HEK293 (cell line): ENCODE results near the gene SLC9C2.
A peak's percentile ranks its signal among the peaks of the same experiment; 100 is the strongest.

Source experiments
- CTCF ChIA-PET: fragments of 350-600 bp; formaldehyde crosslinking; extraction: SDS; loops from one replicate; lab custom pipeline; 2021; ENCODE audit warnings: antibody characterized with exemption; lab: Yijun Ruan, JAX
- POLR2A ChIA-PET: fragments of 300-600 bp; formaldehyde crosslinking; extraction: SDS; loops from one replicate; lab custom pipeline; 2020; ENCODE audit warnings: antibody characterized with exemption, inconsistent platforms; lab: Yijun Ruan, JAX
- H3K27ac ChIP-seq: fragments of 200-500 bp; sonication (Bioruptor generic); 2 replicates; pipeline ENCODE4 v1.5.1; 2014; ENCODE audit warnings: low read depth, low read length, control low read depth, inconsistent platforms; ENCODE audit errors: extremely low read depth
- H3K36me3 ChIP-seq, 2 experiments: fragments of 200-500 bp in 1 of 2; sonication (Bioruptor generic) in 1 of 2; 1 replicate in 1 of 2; 2 replicates in 1 of 2; pipeline ENCODE4 v1.5.1; 2014 to 2017; ENCODE audit warnings: inconsistent platforms in 2 of 2, low read length in 2 of 2; ENCODE audit not compliant: control insufficient read depth in 2 of 2, insufficient read depth in 1 of 2
- H3K4me1 ChIP-seq: fragments of 200-500 bp; sonication (Bioruptor generic); 2 replicates; pipeline ENCODE4 v1.5.1; 2014; ENCODE audit warnings: mild to moderate bottlenecking, low read length, inconsistent platforms; ENCODE audit not compliant: control insufficient read depth, insufficient read depth
- H3K4me3 ChIP-seq: 2 replicates; pipeline ENCODE4 v1.5.1; 2011; ENCODE audit warnings: low read depth, mild to moderate bottlenecking, control low read depth, low read length, moderate library complexity
- H3K9me3 ChIP-seq: fragments of 200-500 bp; sonication (Bioruptor generic); 2 replicates; pipeline ENCODE4 v1.5.1; 2014; ENCODE audit warnings: low read depth, low read length, inconsistent platforms; ENCODE audit not compliant: control insufficient read depth, insufficient read depth
- FEZF1 ChIP-seq: fragments of 450-650 bp; formaldehyde crosslinking; IDR thresholded peaks from 2 replicates; pipeline ENCODE4 v1.5.1; 2016; ENCODE audit warnings: missing biosample characterization, missing genetic modification characterization
- OVOL3 ChIP-seq: fragments of 450-650 bp; formaldehyde crosslinking; IDR thresholded peaks from 2 replicates; pipeline ENCODE4 v1.5.1; 2016; ENCODE audit warnings: missing biosample characterization, missing genetic modification characterization
- PBX3 ChIP-seq: sonication (generic); formaldehyde crosslinking; IDR thresholded peaks from 2 replicates; pipeline ENCODE4 v1.8.1; 2022; ENCODE audit warnings: mild to moderate bottlenecking, moderate library complexity, missing genetic modification reagents
- PRDM1 ChIP-seq: fragments of 450-650 bp; formaldehyde crosslinking; IDR thresholded peaks from 2 replicates; pipeline ENCODE4; 2016; ENCODE audit warnings: missing biosample characterization, missing genetic modification characterization
- ZEB2 ChIP-seq: fragments of 450-650 bp; formaldehyde crosslinking; IDR thresholded peaks from 2 replicates; pipeline ENCODE4 v1.5.1; 2016; ENCODE audit warnings: missing biosample characterization, missing genetic modification characterization
- ZFP37 ChIP-seq: fragments of 450-650 bp; formaldehyde crosslinking; IDR thresholded peaks from 2 replicates; pipeline ENCODE4 v1.5.1; 2016; ENCODE audit warnings: missing biosample characterization, missing genetic modification characterization
- ZNF132 ChIP-seq: fragments of 450-650 bp; formaldehyde crosslinking; IDR thresholded peaks from 2 replicates; pipeline ENCODE4 v1.5.1; 2017; ENCODE audit warnings: missing biosample characterization, missing genetic modification characterization, borderline replicate concordance
- ZNF202 ChIP-seq: fragments of 450-650 bp; formaldehyde crosslinking; IDR thresholded peaks from 2 replicates; pipeline ENCODE4 v1.5.1; 2016; ENCODE audit warnings: missing biosample characterization, missing genetic modification characterization, borderline replicate concordance
- ZNF292 ChIP-seq: fragments of 450-650 bp; formaldehyde crosslinking; IDR thresholded peaks from 2 replicates; pipeline ENCODE4 v1.5.1; 2016; ENCODE audit warnings: low read depth, missing biosample characterization, missing genetic modification characterization, borderline replicate concordance
- ZNF335 ChIP-seq: fragments of 450-650 bp; formaldehyde crosslinking; conservative IDR thresholded peaks from 2 replicates; pipeline ENCODE4 v1.5.1; 2016; ENCODE audit warnings: missing biosample characterization, missing genetic modification characterization
- ZNF473 ChIP-seq: fragments of 450-650 bp; formaldehyde crosslinking; IDR thresholded peaks from 2 replicates; pipeline ENCODE4 v1.5.1; 2017; ENCODE audit warnings: missing biosample characterization, missing genetic modification characterization
- ZNF514 ChIP-seq: fragments of 450-650 bp; formaldehyde crosslinking; IDR thresholded peaks from 2 replicates; pipeline ENCODE4 v1.5.1; 2016; ENCODE audit warnings: missing biosample characterization, missing genetic modification characterization
- ZNF600 ChIP-seq: fragments of 450-650 bp; formaldehyde crosslinking; IDR thresholded peaks from 2 replicates; pipeline ENCODE4 v1.5.1; 2016; ENCODE audit warnings: missing biosample characterization, missing genetic modification characterization
- ZNF610 ChIP-seq: fragments of 450-650 bp; formaldehyde crosslinking; IDR thresholded peaks from 2 replicates; pipeline ENCODE4 v1.5.1; 2016; ENCODE audit warnings: missing biosample characterization, missing genetic modification characterization, borderline replicate concordance
- ZNF670 ChIP-seq: fragments of 450-650 bp; formaldehyde crosslinking; IDR thresholded peaks from 2 replicates; pipeline ENCODE4 v1.5.1; 2016; ENCODE audit warnings: missing biosample characterization, missing genetic modification characterization, low read depth
- ZNF830 ChIP-seq: fragments of 450-650 bp; IDR thresholded peaks from 2 replicates; pipeline ENCODE4 v1.5.0; 2018; ENCODE audit warnings: missing biosample characterization, missing genetic modification characterization, low read depth, mild to moderate bottlenecking, moderate library complexity
- TF ChIP-seq, protein P1 (sequence below): fragments of 450-650 bp; formaldehyde crosslinking; IDR thresholded peaks from 2 replicates; pipeline ENCODE4 v1.5.1; 2016; ENCODE audit warnings: missing biosample characterization, missing genetic modification characterization, low read depth
- TF ChIP-seq, protein P2 (sequence below): fragments of 450-650 bp; formaldehyde crosslinking; IDR thresholded peaks from 2 replicates; pipeline ENCODE4 v1.5.1; 2016; ENCODE audit warnings: missing biosample characterization, missing genetic modification characterization

SLC9C2 gene

DNA sequence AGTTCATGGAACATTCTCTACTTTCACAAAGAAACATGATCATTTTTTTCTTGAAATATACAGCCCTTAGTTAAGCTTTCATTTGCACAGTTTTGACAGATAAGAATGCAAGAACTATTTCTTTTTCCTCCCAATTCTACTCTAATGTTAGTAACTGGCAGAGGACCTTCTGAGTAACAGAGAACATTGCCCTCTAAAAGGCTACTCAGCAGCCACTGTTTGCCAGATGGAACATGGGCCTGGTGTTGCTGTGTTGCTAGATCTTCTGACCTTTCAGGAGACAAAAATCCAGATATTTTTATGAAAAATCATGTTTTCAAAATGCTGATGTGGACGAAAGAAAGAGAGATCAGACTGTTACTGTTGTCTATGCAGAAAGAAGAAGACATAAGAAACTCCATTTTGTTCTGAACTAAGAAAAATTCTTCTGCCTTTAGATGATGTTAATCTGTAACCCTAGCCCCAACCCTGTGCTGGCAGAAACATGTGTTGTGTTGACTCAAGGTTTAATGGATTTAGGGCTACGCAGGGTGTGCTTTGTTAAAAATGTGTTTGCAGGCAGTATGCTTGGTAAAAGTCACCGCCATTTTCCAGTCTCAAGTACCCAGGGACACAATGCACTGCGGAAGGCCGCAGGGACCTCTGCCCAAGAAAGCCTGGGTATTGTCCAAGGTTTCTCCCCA lies 128.6 kb downstream of the SLC9C2 start:
- H3K4me3 ChIP-seq: no peak overlapping the region
- peaks cover 0 to 8% of the 10 kb centered on the region in 2 experiments; a peak in 1 of 3 replicates for H3K36me3 ChIP-seq
- TF ChIP-seq ZNF292 (tag by site-specific recombination): no peak
- no peak for TF ChIP-seq OVOL3
- no peak for TF ChIP-seq ZNF670 (tag by site-specific recombination)
- no peak for TF ChIP-seq ZEB2 (tag by site-specific recombination)
- TF ChIP-seq PBX3: no peak
- TF ChIP-seq, protein P1, sequence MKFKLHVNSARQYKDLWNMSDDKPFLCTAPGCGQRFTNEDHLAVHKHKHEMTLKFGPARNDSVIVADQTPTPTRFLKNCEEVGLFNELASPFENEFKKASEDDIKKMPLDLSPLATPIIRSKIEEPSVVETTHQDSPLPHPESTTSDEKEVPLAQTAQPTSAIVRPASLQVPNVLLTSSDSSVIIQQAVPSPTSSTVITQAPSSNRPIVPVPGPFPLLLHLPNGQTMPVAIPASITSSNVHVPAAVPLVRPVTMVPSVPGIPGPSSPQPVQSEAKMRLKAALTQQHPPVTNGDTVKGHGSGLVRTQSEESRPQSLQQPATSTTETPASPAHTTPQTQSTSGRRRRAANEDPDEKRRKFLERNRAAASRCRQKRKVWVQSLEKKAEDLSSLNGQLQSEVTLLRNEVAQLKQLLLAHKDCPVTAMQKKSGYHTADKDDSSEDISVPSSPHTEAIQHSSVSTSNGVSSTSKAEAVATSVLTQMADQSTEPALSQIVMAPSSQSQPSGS (tag by site-specific recombination): no peak
- TF ChIP-seq ZNF202 (tag by site-specific recombination): no peak
- TF ChIP-seq FEZF1 (tag by site-specific recombination): no peak
- no peak for TF ChIP-seq ZNF473 (tag by site-specific recombination)
- no peak for TF ChIP-seq ZNF132 (tag by site-specific recombination)
- no peak for TF ChIP-seq ZNF335 (tag by site-specific recombination)
- no peak for TF ChIP-seq ZFP37
- TF ChIP-seq, protein P2, sequence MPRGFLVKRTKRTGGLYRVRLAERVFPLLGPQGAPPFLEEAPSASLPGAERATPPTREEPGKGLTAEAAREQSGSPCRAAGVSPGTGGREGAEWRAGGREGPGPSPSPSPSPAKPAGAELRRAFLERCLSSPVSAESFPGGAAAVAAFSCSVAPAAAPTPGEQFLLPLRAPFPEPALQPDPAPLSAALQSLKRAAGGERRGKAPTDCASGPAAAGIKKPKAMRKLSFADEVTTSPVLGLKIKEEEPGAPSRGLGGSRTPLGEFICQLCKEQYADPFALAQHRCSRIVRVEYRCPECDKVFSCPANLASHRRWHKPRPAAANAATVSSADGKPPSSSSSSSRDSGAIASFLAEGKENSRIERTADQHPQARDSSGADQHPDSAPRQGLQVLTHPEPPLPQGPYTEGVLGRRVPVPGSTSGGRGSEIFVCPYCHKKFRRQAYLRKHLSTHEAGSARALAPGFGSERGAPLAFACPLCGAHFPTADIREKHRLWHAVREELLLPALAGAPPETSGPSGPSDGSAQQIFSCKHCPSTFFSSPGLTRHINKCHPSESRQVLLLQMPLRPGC (tag by site-specific recombination): no peak
- H3K27ac ChIP-seq: no peak overlapping the region
- CTCF ChIA-PET: interaction anchor here (0.6 to 1.4 kb wide), 3 partner anchors 21 to 220 kb away, joined by 3 to 4 read pairs (median 4); no protein-coding TSS in a partner anchor
- POLR2A ChIA-PET: no interaction called here
- H3K9me3 ChIP-seq: no peaks in the 10 kb centered on the region
- peaks cover 6% of the 10 kb centered on the region for H3K4me1 ChIP-seq

- H3K4me3 ChIP-seq: no peak overlapping the region
- peaks cover 6% of the 10 kb centered on the region for H3K4me1 ChIP-seq
- no peaks in the 10 kb centered on the region for H3K9me3 ChIP-seq
- ChIA-PET CTCF (interaction anchor here (0.6 to 1.4 kb wide), 4 partner anchors 20 to 219 kb away, joined by 3 to 4 read pairs (median 4); no protein-coding TSS in a partner anchor), POLR2A (interaction anchor here (1.0 kb wide), 1 partner anchor 35 kb away, joined by 3 read pairs; no protein-coding TSS in a partner anchor)
- TF ChIP-seq ZNF600 (tag by site-specific recombination): no peak
- no peak for TF ChIP-seq ZNF514 (tag by site-specific recombination)
- TF ChIP-seq ZNF830 (tag by site-specific recombination): no peak
- TF ChIP-seq PRDM1 (tag by site-specific recombination): peak; percentile 77
- no peak for TF ChIP-seq ZNF610 (tag by site-specific recombination)
- H3K36me3 ChIP-seq: peaks cover 0 to 4% of the 10 kb centered on the region in 2 experiments; a peak in 1 of 3 replicates
- no peak overlapping the region for H3K27ac ChIP-seq
Observed at GRCh38 chr1:173473599-173474011, 129.3 kb downstream of the SLC9C2 start.
